ENCODE data around the gene IGFBP3.

Gene IGFBP3

DNA sequence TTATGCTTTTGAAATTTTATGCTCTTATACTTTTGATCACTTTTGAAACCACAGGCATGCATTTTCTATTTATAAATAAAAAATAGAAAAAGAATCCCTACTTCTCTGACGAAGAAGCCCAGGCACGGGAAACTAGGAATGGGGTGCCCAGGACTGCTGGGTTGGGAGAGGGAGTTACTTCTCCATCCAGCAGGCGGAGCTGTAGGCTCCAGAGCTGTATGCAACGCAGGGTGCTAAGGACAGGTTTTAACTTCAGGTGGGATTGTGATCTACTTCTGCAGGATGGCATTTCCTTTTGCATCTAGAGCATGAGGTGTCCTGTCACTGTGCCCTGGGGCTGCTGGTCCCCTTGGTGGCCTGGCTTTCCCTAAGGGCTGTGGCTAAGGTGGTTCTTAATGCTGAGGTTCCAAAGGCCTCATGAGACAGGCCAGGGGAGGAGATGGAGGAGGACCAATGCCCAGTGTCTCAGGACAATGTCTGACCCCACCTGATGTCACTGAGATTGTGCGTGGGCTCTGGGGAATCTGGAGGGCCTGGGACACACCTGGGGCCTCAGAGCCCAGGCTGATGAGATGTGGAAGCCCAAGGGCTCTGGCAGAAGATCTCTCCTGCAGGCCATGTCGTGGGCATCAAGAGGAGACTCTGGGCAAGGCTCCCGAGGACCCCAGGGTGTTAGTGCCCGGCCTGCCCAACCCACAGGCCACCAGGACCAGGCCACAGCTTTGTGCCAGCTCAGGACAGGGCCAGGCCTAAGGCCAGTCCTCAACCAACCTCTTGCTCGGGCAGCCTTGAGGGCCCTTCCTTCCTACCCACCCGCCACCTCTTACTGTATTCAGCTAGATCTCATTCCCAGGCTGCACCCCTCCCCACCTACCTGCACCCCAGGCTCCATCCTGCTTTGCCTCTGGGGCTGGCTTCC is 48.7 kb downstream of the IGFBP3 start:
- no peak for FAIRE-seq

- no peak for FAIRE-seq
Measured at GRCh38 chr7:45869426-45869825, 51.6 kb downstream of the IGFBP3 start.

DNA sequence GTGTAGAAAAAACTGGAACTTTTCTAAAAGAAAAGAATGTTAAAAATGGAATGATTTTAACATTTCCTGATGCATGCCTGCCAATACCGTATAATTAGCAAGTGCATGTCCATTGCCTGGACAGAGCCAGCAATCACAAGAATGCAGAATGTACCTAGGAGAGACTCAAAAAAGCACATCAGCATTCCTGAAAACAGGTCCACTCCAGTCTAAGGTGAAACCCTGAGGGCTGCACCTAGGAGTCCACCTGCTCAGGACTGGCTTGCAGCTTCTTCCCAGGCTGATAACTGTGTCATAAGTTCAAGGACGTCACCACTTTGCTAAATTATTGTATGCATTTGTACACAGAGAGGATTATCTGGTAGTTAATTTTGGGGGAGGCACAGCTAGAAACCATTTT is 53.6 kb downstream of the IGFBP3 start:
- no peak for FAIRE-seq

DNA sequence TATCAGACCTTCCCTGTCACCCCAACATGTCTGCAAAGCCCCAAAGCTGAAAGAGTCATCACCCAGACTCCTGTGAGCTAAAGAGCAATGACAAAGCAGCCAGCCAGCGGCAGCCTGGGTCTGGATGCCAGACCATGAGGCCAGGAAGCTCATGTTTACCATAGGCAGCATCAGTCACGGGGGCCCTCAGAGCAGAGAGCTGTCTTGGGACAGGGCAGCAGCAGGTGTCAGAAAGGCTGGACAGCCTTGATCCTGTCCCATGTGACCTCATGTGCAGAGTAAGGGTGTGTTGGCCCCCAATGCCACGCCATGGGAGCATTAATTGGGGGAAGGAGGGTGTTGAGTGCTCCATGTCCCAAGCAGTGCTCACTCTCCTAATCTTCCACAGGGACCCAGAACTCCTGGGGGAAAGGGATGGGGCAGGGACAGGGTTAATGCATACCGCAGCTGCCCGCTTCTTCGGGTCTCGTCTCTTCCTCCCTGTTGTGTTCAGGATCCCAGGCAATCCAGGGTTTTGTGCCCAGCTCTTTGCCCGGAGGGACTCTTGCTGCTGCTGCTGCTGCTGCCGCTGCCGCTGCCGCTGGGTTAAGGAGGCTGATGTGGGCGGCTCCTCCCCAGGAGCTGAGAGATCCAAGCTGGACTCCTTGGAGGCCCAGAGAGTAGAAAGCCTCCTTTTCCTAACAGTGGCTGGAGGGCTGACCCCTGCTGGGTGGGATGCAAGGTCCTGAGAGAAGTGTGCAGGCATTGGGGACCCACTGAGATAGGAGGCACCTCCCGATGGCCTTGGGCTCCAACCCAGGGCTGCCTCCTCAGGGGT is 55.3 kb downstream of the IGFBP3 start:
- FAIRE-seq: no peak

DNA sequence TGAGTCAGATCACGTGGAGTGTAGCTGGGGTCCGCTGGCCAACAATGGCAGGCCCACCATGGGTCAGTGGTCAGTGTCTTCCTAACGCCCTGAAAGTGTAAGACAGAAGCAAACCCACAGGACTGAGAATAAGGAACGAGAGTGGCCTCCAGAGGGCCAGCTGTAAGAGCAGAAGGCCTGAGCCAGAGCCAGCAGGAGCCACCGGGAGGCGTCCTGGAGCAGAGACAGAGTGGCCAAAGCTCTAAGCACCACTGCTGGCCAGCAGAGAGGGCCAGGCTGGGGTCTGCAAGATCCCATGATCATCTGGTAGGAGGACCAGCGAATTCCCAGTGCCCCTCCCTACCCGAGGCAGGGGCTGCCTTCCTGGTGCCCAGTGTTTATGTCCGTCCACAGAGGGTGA is 57.4 kb downstream of the IGFBP3 start:
- no peak for FAIRE-seq

Measured in endometrium (tissue), 2 donors.